Ishikawa (cell line): ENCODE data around the gene NOD1.

Source experiments
- CEBPB ChIP-seq: IDR thresholded peaks from 2 replicates; pipeline ENCODE4 v1.6.1; 2012
- CREB1 ChIP-seq: IDR thresholded peaks from 2 replicates; pipeline ENCODE4 v1.6.1; 2012; ENCODE audit warnings: low read depth
- EGR1 ChIP-seq: IDR thresholded peaks from 2 replicates; pipeline ENCODE4 v1.6.1; 2012
- EP300 ChIP-seq: IDR thresholded peaks from 2 replicates; pipeline ENCODE4 v1.6.1; 2012; ENCODE audit warnings: borderline replicate concordance
- FOXM1 ChIP-seq: IDR thresholded peaks from 2 replicates; pipeline ENCODE4 v1.6.1; 2012; ENCODE audit warnings: low read depth, borderline replicate concordance
- NFIC ChIP-seq: IDR thresholded peaks from 2 replicates; pipeline ENCODE4 v1.6.1; 2012
- RAD21 ChIP-seq: IDR thresholded peaks from 2 replicates; pipeline ENCODE4 v1.6.1; 2012; ENCODE audit warnings: low read depth
- TAF1 ChIP-seq: IDR thresholded peaks from 2 replicates; pipeline ENCODE4 v1.6.1; 2012; ENCODE audit warnings: low read depth, mild to moderate bottlenecking
- TCF12 ChIP-seq: IDR thresholded peaks from 2 replicates; pipeline ENCODE4 v1.6.1; 2012; ENCODE audit warnings: low read depth
- TEAD4 ChIP-seq: IDR thresholded peaks from 2 replicates; pipeline ENCODE4 v1.6.1; 2012
- YY1 ChIP-seq: IDR thresholded peaks from 2 replicates; pipeline ENCODE4 v1.6.1; 2012; ENCODE audit warnings: low read depth
- ZBTB7A ChIP-seq: IDR thresholded peaks from 2 replicates; pipeline ENCODE4 v1.6.1; 2012; ENCODE audit warnings: low read depth
- TF ChIP-seq, protein P1 (sequence below): IDR thresholded peaks from 2 replicates; pipeline ENCODE4 v1.6.1; 2012
- TF ChIP-seq, protein P2 (sequence below): IDR thresholded peaks from 2 replicates; pipeline ENCODE4 v1.6.1; 2012
- TF ChIP-seq, protein P3 (sequence below): IDR thresholded peaks from 2 replicates; pipeline ENCODE4 v1.6.1; 2012; ENCODE audit warnings: low read depth, mild to moderate bottlenecking

The NOD1 gene

DNA sequence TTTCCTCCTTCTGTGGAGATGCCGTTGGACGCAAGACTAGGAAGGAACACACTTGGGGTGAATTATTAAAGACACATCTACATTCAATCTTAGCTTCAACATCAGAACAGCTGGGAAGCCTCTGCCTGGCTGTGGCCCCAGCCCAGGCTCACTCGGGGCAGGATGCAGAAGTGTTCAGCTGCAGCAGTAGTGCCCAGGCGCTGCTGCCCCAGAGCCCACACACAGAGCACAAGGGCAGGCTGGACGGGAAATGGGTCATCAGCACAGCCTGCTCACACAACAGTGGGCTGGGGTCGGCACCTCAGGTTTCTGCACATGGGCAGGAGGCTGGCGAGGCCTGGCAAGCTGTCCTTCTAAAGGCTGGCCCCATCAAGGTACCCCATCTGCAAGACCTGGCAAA lies 42.5 kb downstream of the NOD1 start:
- TF ChIP-seq, protein P1, sequence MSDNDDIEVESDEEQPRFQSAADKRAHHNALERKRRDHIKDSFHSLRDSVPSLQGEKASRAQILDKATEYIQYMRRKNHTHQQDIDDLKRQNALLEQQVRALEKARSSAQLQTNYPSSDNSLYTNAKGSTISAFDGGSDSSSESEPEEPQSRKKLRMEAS, result no peak
- no peak for TF ChIP-seq RAD21
- TF ChIP-seq, protein P2, sequence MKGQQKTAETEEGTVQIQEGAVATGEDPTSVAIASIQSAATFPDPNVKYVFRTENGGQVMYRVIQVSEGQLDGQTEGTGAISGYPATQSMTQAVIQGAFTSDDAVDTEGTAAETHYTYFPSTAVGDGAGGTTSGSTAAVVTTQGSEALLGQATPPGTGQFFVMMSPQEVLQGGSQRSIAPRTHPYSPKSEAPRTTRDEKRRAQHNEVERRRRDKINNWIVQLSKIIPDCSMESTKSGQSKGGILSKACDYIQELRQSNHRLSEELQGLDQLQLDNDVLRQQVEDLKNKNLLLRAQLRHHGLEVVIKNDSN, result no peak
- no peak for TF ChIP-seq TEAD4
- TF ChIP-seq, protein P3, sequence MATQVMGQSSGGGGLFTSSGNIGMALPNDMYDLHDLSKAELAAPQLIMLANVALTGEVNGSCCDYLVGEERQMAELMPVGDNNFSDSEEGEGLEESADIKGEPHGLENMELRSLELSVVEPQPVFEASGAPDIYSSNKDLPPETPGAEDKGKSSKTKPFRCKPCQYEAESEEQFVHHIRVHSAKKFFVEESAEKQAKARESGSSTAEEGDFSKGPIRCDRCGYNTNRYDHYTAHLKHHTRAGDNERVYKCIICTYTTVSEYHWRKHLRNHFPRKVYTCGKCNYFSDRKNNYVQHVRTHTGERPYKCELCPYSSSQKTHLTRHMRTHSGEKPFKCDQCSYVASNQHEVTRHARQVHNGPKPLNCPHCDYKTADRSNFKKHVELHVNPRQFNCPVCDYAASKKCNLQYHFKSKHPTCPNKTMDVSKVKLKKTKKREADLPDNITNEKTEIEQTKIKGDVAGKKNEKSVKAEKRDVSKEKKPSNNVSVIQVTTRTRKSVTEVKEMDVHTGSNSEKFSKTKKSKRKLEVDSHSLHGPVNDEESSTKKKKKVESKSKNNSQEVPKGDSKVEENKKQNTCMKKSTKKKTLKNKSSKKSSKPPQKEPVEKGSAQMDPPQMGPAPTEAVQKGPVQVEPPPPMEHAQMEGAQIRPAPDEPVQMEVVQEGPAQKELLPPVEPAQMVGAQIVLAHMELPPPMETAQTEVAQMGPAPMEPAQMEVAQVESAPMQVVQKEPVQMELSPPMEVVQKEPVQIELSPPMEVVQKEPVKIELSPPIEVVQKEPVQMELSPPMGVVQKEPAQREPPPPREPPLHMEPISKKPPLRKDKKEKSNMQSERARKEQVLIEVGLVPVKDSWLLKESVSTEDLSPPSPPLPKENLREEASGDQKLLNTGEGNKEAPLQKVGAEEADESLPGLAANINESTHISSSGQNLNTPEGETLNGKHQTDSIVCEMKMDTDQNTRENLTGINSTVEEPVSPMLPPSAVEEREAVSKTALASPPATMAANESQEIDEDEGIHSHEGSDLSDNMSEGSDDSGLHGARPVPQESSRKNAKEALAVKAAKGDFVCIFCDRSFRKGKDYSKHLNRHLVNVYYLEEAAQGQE, result no peak
- no peak for TF ChIP-seq FOXM1
- TF ChIP-seq YY1, result no peak
- TF ChIP-seq TAF1, result no peak
- no peak for TF ChIP-seq TCF12
- TF ChIP-seq EGR1, result no peak
- TF ChIP-seq ZBTB7A, result no peak
- no peak for TF ChIP-seq CREB1
- no peak for TF ChIP-seq EP300
- no peak for TF ChIP-seq NFIC
- no peak for TF ChIP-seq CEBPB

DNA sequence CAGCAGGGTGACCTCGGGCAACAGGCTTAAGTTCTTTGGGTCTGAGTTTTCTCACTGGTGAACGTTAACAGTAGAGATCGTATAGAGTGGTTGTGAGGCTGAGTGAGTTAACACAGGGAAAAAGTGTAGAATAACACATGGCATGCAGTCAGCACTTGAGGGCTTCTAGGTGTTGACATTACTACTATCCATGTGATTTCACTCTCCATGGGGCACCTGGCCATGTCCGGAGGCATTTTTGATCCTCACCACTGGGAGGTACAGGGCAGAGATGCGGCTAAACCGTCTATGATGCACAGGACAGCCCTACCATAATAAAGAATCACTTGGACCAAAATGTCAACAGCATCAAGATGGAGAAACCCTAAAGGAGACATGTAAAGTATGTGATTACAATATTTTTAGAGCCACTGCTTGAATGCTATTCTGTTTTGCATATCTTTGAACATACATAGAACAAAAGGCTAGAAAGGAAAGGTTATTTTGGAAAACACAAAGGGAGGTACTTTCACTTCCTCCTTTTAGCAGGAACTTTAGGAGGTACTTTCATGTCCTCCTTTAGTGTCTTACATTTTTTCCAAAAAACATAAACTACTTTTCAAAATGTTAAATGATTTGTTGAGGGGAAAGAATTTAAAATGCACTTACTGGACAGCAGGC lies 44.3 kb downstream of the NOD1 start:
- TF ChIP-seq CREB1 (no peak), TCF12 (no peak), TAF1 (no peak), YY1 (no peak), TEAD4 (no peak), CEBPB (no peak)

DNA sequence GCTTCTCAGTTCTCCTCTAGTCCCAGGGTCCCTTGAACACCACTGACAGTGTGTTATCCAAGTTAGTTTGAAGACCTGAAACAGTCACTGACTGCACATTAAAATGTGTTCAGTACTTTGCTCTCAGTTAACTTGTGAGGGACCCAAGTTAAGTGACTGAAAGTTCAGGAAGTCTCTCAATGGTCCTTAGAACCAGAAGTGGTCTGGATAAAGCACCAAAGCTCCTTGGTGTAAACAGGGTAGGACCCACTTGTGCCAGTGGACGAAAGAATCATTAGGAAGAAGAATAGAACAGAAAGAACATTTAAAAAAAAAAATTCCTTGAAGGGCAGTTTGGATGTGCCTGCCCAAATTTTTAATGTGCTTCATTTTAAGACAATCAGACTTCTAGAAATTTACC lies 45.1 kb downstream of the NOD1 start:
- TF ChIP-seq EP300 (no peak), NFIC (no peak), TEAD4 (no peak), RAD21 (no peak), CREB1 (no peak), CEBPB (no peak), FOXM1 (no peak), TAF1 (no peak), TCF12 (no peak), ZBTB7A (no peak)
- TF ChIP-seq, protein P1, result no peak
- TF ChIP-seq, protein P3, result no peak

DNA sequence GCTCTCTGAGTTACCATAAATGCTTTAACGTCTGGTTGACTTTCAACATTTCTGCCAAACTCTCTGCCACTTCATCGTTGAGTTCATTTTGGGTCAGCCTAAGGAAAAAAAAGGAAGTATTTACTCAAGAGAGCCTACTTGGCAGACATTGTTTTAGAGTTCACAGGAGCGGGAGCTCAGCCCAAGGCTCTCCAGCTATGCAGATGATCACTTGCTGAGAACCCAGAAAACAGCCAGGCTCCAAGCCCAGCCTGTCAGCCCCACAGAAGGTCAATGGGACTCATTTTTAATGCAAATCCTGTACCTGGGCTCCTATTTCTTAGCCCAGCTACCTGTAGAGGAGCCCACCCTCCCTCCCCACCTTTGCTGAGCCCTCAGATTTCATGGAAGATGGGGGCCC lies 45.5 kb downstream of the NOD1 start:
- no peak for TF ChIP-seq EP300
- no peak for TF ChIP-seq CREB1
- no peak for TF ChIP-seq NFIC
- TF ChIP-seq, protein P3, result no peak
- TF ChIP-seq, protein P1, result no peak
- TF ChIP-seq FOXM1, result no peak
- no peak for TF ChIP-seq RAD21

- TF ChIP-seq TEAD4 (no peak), NFIC (no peak), ZBTB7A (no peak), FOXM1 (no peak), EGR1 (no peak), RAD21 (no peak), CEBPB (no peak), TCF12 (no peak), CREB1 (no peak), EP300 (no peak), YY1 (no peak), TAF1 (no peak)
- TF ChIP-seq, protein P1, result no peak
- TF ChIP-seq, protein P2, result no peak
- TF ChIP-seq, protein P3, result no peak
These were observed 47.8 kb downstream of the NOD1 start for GRCh38 chr7:30430777-30431176.
